Measurements from ENCODE around the gene OSBPL6.

The OSBPL6 gene

GRCh38 chr2:178220814-178221213 lies 26.5 kb downstream of the OSBPL6 start:
- TF ChIP-seq, protein P1, sequence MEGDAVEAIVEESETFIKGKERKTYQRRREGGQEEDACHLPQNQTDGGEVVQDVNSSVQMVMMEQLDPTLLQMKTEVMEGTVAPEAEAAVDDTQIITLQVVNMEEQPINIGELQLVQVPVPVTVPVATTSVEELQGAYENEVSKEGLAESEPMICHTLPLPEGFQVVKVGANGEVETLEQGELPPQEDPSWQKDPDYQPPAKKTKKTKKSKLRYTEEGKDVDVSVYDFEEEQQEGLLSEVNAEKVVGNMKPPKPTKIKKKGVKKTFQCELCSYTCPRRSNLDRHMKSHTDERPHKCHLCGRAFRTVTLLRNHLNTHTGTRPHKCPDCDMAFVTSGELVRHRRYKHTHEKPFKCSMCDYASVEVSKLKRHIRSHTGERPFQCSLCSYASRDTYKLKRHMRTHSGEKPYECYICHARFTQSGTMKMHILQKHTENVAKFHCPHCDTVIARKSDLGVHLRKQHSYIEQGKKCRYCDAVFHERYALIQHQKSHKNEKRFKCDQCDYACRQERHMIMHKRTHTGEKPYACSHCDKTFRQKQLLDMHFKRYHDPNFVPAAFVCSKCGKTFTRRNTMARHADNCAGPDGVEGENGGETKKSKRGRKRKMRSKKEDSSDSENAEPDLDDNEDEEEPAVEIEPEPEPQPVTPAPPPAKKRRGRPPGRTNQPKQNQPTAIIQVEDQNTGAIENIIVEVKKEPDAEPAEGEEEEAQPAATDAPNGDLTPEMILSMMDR (IDR thresholded peaks at IDR 0.05; ENCODE audit: insufficient read depth, low read depth, low read length, missing control alignments), result no peak
- no peak for DNase-seq (ENCODE audit: low read depth)
- no peak overlapping the region for H3K4me3 ChIP-seq (ENCODE audit: low read length)

- H3K4me3 ChIP-seq (ENCODE audit: low read length), result no peak overlapping the region
- TF ChIP-seq, protein P1 (IDR thresholded peaks at IDR 0.05; ENCODE audit: insufficient read depth, low read depth, low read length, missing control alignments), result no peak
- DNase-seq (ENCODE audit: low read depth), result peak; percentile 62
Measured at GRCh38 chr2:178221556-178221955, 27.2 kb downstream of the OSBPL6 start.

- TF ChIP-seq, protein P1 (IDR thresholded peaks at IDR 0.05; ENCODE audit: insufficient read depth, low read depth, low read length, missing control alignments), result no peak
- H3K4me3 ChIP-seq (ENCODE audit: low read length), result no peak overlapping the region
- DNase-seq (ENCODE audit: low read depth), result no peak
Measured at GRCh38 chr2:178223806-178224205, 29.5 kb downstream of the OSBPL6 start.

- DNase-seq (ENCODE audit: low read depth), result no peak
- TF ChIP-seq, protein P1 (IDR thresholded peaks at IDR 0.05; ENCODE audit: insufficient read depth, low read depth, low read length, missing control alignments), result no peak
- no peak overlapping the region for H3K4me3 ChIP-seq (ENCODE audit: low read length)
Measured at GRCh38 chr2:178225006-178225805, 30.9 kb downstream of the OSBPL6 start.

GRCh38 chr2:178227187-178227586 lies 32.9 kb downstream of the OSBPL6 start:
- DNase-seq (ENCODE audit: low read depth), result peak; percentile 53

GRCh38 chr2:178229927-178230326 lies 35.6 kb downstream of the OSBPL6 start:
- peak; percentile 24 for DNase-seq (ENCODE audit: low read depth)
- TF ChIP-seq, protein P1 (IDR thresholded peaks at IDR 0.05; ENCODE audit: insufficient read depth, low read depth, low read length, missing control alignments), result no peak
- H3K4me3 ChIP-seq (ENCODE audit: low read length), result no peak overlapping the region

More at GRCh38 chr2:178227187-178227586, 32.9 kb downstream of the OSBPL6 start:
- H3K4me3 ChIP-seq (ENCODE audit: low read length), result no peak overlapping the region
- TF ChIP-seq, protein P1 (IDR thresholded peaks at IDR 0.05; ENCODE audit: insufficient read depth, low read depth, low read length, missing control alignments), result no peak

- DNase-seq (ENCODE audit: low read depth), result peak; percentile 52
- H3K4me3 ChIP-seq (ENCODE audit: low read length), result no peak overlapping the region
- TF ChIP-seq, protein P1 (IDR thresholded peaks at IDR 0.05; ENCODE audit: insufficient read depth, low read depth, low read length, missing control alignments), result no peak
Measured at GRCh38 chr2:178230396-178230795, 36.1 kb downstream of the OSBPL6 start.

Measured in epithelial cell of esophagus (primary cell).